Peyer's patch (tissue), 4 donors: ENCODE results near the gene LCE3E.

ENCODE experiments used
- POLR2A ChIP-seq, 2 donors: fragments of 450-650 bp; IDR thresholded peaks; one replicate each; pipeline ENCODE4 v1.5.1; 2017; ENCODE audit warnings: antibody characterized with exemption in 2 of 2, mild to moderate bottlenecking in 2 of 2, moderate library complexity in 2 of 2
- TF ChIP-seq, protein P1 (sequence below), 6 experiments: fragments of 450-650 bp in 4 of 6; fragments of 200-600 bp in 2 of 6; sonication (generic) in 1 of 6; IDR thresholded peaks; one replicate each; pipeline ENCODE4 v1.5.1; 2017 to 2019; ENCODE audit warnings: antibody characterized with exemption in 6 of 6, mild to moderate bottlenecking in 3 of 6, moderate library complexity in 1 of 6

DNA sequence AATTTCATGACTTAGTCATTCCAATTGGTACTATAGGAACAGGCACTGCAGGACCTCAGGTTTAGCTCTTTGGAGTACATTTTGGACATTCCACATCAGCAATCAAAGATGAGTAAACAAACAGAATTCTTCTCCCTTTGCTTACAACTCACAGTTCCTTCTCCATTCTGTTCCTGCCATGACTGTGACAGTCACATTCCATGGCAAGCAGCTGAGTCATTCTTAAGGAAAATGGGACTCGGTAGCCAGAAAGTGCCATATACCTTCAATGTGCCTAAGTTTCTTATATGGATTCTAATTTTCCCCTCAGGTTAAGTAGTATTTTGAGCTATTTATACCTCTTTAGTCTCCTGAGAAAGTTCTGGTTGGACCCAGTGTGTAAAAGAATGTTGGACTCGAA is 26.7 kb downstream of the LCE3E start:
- TF ChIP-seq, protein P1, sequence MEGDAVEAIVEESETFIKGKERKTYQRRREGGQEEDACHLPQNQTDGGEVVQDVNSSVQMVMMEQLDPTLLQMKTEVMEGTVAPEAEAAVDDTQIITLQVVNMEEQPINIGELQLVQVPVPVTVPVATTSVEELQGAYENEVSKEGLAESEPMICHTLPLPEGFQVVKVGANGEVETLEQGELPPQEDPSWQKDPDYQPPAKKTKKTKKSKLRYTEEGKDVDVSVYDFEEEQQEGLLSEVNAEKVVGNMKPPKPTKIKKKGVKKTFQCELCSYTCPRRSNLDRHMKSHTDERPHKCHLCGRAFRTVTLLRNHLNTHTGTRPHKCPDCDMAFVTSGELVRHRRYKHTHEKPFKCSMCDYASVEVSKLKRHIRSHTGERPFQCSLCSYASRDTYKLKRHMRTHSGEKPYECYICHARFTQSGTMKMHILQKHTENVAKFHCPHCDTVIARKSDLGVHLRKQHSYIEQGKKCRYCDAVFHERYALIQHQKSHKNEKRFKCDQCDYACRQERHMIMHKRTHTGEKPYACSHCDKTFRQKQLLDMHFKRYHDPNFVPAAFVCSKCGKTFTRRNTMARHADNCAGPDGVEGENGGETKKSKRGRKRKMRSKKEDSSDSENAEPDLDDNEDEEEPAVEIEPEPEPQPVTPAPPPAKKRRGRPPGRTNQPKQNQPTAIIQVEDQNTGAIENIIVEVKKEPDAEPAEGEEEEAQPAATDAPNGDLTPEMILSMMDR (IDR thresholded peaks at IDR 0.05) = no peak
- no peak for TF ChIP-seq POLR2A (IDR thresholded peaks at IDR 0.05)
